HG02943 (cell line): Measurements from ENCODE around the gene FARP1.

ENCODE experiments used
- ATAC-seq: cut with Tn5 transposase; IDR thresholded peaks from one replicate; pipeline ENCODE4 v1.9.1; 2021; ENCODE audit warnings: mild to moderate bottlenecking, low read depth, moderate library complexity; ENCODE audit not compliant: unreplicated experiment

Gene FARP1

DNA sequence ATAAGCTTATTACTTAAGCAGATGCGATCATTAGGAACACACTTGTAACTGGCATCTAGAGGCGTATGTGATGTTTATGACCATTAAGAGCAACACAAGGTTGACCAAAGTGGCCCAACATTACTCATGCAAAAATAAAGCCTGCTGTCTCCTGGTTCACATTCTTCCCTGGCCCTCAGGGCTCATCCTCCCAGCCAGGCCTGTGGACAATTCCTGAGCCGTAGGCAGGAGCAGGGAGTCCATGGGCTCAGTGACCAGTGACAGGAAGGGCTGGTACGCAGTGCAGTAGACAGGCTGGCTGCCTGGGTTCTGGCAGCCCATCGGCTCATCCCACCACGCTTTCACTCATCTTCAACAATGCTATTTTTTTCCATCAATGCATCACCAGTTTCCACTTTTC, 328.0 kb downstream of the FARP1 start:
- ATAC-seq = no peak

DNA sequence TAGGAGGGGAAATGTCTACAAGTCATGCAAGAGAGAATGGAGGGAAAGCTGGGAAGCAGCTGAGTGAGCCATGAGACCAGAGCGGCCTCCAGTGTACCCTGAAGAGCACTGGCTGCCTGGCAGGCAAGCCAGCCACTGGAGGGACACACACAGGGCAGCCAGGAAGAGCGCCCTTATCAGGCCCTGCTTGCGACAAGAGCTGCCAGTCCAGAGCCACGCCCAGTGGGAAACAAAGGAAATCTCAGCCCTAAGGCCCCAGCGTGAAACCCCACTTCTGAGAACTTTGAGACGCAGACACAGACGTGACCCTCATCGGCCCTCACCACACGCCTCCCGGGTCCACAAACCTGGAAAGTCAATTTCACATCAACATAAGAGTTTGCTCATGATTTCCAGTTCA, 329.0 kb downstream of the FARP1 start:
- ATAC-seq = no peak

DNA sequence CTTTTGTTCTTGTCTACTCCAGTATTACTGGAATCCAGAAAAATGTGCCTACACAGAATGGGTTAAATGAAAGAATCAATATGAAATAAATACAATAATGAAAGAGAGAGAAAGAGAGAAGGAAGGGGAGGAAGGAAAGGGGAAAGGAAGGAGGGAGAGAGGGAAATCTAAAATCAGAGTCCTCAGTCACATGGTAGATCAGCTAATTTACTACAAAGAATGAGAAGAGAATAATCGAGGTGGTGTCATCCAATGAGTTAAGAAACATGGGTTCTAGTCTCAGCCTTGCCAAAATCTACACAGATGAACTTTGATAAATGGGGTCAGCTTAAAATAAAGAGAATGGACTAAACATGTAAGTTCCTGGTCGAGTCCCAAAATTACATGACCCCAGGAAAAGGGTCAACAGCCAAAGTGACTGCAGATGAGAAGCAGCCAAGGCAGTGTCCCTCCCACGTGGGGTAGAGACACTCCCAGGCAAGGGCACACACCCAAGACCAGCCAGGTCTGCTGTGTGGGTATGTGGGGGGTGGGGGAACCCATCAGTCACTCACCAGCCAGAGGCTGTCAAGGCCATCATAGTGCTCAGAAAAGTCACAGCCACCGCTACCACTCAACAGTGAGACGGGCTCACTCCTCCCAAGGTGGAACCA, 330.4 kb downstream of the FARP1 start:
- ATAC-seq = no peak

DNA sequence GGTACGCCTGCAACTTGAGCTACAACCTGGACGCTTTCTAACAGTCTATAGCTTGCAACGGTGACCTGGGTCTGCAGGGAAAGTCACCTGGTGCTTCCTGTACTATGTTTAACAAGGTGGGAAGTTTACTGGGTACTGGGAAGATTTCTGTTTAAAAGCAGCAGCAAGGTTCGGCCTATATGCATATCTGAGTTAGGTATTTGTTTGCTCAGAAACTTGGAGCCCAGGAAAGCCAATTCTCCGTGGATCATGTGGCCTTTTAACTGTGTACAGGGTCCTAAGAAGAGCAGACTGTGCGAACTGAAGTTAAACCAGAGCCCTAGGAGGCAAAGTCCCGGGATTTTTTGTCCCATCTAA, 330.9 kb downstream of the FARP1 start:
- ATAC-seq = no peak

DNA sequence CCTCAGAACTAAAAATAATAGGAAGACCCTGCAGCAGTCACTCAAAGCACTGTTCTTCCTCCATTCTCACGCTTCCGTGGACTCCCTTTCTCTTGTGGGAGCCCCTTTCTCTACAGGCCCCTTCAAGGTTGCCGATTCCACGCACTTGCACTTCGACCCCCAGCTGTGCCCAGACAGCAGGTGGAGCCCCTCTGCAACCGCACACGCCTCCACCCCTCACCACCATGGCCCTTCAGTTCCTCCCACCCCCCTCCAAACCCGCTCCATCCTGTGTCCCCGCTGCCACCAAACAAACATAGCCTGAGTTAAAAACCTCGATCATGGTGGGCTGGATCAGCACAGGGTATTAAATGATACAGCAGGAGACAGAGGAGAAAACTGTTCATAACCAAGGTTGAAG, 331.4 kb downstream of the FARP1 start:
- ATAC-seq = no peak

DNA sequence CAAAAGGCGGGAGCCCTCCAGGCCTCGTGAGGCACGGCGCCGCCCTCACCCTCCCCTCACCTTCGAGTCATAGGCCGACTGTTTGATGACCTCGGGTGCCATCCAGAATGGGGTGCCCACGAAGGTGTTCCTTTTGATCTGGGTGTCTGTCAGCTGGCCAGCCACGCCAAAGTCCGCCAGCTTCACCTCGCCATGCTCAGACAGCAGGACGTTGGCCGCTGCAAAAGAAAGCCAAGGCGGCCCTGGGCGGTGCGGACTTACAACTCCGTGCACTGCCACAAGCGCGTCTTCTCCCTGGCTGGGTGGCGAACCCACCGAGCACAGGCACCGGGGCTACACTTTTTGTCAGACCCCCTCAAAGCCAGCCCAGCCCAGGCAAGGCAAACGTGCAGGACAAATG, 331.9 kb downstream of the FARP1 start:
- ATAC-seq = no peak

DNA sequence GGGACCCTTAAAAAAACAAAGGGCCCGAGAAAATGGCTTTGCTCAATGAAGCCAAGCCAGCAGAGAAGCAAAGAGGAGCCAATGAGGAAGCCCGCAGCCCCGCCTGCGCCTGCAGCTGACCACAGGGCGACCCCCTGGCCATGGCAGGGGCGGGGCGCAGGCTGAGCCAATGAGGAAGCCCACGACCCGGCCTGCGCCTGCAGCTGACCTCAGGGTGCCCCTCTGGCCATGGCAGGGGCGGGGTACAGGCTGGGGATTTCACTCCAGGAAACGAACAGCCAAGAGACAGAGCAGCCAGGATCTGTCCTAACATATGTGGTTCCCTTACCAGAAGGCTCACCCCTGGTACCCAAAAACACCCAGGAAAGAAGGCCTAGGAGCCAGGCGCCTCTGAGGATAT, 332.6 kb downstream of the FARP1 start:
- no peak for ATAC-seq

DNA sequence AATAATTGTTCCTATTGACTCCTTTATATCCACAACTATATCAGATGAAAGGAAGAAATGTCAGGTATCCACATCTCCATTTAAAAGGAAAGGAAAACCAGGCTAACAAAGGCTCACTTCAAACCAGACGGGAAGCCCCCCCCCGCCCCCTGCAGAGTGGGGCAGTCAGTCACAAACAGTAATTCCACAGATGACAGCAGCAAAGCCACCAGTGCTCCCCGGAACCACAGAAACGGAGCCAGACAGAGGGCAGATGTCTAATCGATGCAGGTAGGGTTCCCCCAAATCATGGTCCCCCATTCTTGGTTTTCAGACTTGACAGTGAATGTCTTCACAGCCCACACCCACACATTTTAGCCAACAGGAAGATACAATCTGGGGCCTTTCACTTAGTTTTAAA, 333.2 kb downstream of the FARP1 start:
- peak; percentile 28 for ATAC-seq

DNA sequence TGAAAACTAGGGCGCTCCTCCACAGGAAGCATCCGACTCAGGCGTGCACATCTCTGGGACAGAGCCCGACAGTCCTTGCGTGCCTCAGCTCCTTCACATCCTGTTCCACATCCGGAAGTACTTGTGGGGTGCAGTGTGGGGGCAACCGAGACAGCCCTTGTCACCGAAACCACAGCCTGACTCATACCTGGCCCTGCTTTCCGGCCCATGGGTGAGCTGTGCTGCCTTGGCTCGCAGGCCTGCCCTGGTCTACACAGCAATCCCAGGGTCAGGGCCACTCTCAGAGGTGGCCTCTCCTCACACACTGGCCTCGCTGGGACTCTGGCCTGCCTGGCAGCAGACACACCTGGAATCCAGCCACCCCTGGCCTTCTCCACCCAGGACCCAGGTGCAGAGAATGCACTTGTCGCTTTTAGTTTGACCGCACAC, 333.7 kb downstream of the FARP1 start:
- ATAC-seq = peak; percentile 92

DNA sequence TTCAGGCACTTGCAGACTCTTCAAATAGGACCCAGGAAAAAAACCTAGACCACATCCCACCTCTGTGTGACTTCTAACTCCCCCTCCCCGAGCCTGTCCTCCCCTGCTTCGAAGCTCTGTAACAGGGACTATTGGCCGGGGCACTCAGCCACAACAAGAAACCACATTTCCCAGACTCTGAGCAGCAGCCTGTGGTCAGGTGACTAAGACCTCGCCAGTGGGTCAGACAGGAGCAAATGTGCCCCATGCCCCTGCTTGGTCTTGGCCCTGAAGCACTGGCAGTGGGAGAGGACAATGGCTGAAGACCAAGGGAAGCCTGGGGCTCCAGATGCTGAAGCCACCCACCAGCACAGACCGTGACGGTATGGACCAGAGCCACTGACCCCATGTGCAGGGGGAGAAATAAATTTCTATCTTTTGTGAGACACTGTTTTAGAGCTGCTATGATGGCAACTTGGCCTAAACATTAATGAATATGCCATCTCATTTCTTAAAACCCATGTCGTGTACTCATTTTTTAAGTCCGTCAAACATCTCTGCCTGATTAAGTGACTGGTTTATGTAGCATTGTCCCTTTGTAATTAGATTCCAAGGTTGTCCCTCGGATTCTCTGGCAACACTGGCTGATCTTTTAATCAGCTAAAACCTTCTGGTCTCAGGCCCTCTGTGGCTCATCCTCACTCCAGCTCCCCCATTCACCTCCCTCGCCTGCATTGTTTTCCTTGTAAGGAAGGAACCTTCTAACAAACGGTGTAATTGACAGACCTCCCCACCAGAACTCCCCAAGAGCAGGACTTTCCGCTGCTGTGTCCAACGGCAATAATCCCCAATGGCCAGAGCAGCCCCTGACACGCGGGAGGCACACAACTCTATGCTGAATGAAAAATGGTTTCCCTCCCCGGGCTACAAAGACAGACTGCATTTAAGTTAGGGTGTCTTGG, 335.6 kb downstream of the FARP1 start:
- peak; percentile 41 for ATAC-seq

DNA sequence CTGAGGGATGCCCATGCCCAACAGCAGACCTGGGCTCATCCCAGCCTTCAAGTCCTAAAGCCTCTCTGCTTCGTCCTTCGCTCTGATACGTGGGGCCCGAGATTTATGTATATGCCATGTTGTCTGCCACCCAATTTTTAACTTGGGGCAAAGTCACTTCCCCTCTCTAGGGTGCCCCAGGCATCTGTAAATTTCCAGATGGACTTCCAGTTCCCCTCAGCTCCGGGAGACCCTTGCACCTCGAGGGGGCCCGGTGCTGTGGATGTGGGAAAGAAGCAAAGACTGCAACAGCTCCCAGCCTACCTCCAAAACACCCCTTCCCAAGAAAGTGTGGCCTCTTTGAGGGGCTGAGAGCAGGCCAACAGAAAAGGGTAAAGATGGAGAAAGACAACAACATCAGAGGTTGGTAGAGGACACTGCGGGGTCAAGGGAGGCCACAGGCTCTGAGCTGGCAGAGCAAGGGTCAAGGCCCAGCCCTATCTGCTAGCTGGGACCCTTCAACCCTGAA, 336.7 kb downstream of the FARP1 start:
- ATAC-seq = no peak

DNA sequence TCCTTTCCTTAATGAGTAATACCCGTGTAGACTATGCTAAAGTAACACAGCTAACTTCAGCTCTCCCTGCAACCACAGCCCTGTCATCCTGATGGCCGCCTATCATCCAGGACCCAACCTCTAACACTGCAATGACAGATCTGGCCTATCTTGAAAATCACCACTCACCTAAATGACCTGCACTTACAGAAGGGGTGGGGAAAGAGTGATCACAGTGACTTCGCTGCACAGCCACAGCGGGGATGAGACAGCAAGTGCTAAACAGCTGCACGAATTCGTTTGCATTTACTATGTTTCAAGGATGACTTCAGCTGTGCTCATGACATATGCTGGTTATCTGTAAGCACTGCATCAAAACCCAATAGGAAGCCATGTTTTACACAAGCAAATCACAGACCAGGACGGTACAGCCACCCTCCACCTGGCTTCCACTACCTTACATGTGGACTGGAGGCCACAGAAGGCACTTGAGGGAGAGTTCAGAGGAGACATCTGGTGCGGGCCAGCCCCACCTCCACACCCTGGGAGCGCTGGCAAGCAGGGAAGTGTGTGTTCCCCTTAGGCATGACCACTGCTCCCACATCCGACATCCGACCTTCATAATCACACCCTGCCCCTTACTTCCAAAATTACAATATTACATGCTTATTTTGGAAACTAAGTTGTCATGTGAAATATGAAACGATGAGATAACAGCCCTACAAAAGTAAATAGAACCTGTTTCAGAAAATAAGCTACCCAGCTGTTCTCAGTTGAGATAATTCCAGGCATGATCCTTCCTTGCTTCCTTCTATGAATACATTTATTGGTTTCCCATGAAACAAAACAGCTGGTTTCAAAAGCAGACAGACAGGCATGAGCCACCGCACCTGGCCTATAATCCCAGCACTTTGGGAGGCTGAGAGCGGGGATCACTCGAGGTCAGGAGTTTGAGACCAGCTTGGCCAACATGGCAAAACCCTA, 338.3 kb downstream of the FARP1 start:
- ATAC-seq = peak; percentile 26

DNA sequence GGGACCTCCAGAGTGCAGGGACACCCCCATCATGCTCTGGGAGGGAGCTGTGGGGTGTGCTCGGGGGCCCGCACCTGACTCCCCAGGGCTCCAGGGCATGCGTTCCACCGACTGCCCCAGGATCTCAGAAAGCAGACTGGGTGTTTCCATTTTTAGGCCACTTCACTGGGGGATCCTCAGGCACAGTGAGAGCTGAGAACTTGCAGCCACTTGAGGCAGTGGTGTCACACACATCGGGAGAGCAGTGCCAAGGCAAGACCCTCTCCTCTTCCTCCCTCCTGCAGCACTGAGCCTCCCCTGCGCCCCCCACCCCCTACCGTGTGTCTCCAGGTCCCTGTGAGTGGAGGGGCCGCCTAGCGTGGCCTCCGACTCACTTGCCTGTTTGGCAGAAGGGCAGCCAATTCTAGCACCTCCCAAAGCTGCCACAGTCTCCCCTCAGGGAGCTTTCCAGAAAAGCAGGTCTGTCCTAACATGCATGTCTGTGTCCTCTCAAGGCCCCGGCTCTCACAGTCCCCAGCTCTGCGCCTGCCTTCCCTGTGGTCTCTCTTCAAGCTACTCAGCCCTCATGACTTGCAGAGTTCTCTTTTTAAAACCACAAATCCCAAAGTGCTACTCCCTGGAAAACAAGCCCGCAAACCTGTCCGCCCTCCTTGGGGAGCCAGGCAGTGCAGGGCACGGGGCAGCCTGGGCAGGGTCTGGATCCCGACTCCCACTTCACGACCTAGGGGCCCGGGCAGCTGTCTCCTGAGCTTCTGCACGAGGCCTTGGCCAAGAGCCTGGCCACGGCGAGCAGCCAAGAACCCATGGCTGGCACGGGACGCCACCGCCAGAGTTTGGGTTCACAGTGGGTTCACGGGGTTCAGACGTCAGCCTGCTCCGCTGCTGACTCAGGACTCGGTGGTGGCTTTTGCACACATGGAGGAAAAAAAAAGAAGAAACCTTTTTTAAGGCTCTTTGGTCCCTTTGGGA, 339.9 kb downstream of the FARP1 start:
- no peak for ATAC-seq

DNA sequence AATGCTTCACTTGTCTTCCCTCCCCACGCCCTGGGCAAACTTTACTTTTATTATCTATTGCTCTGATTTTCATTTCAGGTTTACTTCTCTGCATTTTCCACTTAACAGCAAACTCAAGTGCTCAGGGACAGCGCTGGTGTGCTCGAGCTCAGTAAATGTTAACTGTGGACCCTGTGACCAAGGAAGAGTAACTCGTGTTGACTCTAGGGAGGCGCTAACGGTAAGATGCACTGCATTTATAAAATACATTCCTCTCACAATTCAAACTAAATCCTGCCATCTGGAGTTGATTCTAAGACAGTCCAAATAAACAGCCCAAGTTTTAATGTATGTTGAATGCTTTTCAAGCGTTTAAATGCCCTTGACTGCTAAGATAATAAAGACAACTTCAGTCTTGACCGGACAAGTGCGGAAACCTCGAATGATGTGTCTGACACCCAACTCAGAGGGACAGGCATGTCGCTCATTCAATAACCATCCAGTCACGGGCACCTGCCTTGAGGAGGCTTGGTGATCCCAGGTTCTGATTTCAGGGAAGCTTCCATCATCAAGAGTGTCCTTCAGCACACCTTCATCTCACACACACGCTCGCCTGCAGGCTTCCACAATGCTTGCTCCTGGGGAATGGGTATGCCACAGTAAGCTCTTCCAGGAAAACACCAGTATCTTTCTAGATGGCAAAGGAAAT, 340.9 kb downstream of the FARP1 start:
- ATAC-seq = no peak

DNA sequence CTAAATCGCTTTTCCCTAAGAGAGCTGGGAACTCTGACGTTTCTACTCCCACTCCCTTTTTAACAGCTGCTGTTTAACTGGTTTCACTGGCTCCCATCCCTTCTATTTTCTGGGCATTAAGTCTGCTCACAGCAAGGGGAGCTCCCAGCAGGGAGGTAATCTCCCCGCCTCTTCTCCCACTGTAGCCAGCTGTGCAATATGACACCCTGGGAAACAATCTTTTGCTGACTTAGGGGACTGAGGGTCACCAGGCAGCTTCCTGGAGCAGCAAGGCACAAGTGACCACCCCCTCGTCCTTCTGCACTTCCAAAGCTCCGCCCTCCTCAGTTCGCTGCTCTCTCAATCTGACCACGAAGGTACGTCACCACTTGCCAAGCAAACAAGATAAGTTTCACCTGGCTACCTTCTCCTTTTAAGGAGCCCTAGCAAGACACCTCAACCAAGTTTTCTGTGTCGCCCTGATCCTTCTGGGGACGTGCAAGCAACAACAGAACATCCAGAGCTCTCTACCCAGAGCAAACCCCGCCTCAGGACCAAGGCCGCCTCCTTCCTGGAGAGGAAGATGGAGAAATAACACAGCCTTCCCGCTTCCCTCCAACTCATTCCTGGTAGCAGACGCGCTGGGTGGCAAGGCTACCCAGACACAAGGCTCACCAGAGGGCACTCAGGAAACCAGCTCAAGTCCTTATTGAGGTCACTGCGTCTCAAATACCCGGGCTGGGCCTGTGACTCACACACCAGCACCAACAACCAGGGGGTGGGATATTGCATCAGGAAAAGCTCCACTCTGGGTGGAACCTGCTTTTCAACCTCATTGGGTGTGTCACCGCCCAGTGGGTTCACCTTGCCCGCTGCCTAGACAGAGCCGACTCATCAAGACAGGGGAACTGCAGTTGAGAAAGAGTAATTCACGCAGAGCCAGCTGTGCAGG, 341.7 kb downstream of the FARP1 start:
- peak; percentile 42 for ATAC-seq

DNA sequence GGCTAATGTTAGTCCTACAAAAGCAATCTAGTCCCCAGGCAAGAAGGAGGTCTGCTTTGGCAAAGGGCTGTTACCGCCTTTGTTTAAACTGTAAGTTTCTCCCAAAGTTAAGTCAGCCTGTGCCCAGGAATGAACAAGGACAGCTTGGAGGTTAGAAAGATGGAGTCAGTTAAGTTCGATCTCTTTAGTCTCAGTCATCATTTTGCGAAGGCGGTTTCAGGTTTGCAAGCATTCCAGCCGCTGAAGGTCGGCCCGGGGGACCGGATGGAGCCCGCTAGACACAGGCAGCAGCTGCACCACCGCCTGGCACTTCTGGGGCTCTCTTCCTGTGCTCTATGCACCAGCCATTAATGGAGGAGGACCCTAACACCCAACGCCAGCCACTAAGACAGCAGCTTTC, 342.7 kb downstream of the FARP1 start:
- ATAC-seq = no peak

DNA sequence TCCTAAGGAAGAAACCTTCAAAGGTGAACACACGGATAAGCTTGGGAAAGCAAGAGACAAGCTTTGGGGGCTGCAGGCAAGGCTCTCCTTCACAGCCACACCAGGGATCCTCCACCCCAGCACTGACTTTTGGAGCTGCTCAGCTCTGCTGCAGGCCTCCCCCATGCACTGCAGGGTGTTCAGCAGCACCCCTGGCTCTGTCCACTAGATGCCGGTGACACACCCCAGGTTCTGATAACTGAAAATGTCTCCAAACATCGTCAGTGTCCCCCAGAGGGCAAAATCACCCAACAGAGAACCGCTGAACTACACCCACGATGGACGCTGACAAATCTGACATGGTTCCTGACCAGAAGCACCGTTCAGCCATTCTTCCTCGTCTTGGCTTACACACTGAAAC, 343.5 kb downstream of the FARP1 start:
- no peak for ATAC-seq

DNA sequence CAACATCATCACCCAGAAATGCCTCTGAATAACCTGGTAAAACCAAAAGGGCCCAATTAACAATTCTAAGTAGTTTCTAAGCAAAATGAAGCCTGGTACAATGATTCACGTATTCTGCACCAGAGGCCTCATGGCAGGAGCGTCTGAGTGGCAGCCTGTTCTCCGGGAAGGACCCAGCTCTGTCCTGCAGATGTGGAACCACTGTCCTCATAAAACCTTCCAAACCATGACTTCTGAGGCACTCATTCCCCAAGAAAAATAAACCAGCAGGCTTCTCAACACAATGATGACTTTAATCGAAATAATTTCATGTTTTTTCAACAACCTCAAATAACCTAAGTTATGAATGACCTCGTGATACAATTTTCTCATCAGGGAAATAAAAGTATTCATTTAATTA, 344.1 kb downstream of the FARP1 start:
- no peak for ATAC-seq
